HG02943 (cell line): ENCODE results near the gene ADPRM.
"Not testable (repeated sequence)": the region's sequence is repeated elsewhere in the genome, so short reads cannot be mapped to it uniquely, and the experiment has no call there.

Source experiments
- ATAC-seq: cut with Tn5 transposase; IDR thresholded peaks from one replicate; pipeline ENCODE4 v1.9.1; 2021; ENCODE audit warnings: mild to moderate bottlenecking, low read depth, moderate library complexity; ENCODE audit not compliant: unreplicated experiment

The ADPRM gene

DNA sequence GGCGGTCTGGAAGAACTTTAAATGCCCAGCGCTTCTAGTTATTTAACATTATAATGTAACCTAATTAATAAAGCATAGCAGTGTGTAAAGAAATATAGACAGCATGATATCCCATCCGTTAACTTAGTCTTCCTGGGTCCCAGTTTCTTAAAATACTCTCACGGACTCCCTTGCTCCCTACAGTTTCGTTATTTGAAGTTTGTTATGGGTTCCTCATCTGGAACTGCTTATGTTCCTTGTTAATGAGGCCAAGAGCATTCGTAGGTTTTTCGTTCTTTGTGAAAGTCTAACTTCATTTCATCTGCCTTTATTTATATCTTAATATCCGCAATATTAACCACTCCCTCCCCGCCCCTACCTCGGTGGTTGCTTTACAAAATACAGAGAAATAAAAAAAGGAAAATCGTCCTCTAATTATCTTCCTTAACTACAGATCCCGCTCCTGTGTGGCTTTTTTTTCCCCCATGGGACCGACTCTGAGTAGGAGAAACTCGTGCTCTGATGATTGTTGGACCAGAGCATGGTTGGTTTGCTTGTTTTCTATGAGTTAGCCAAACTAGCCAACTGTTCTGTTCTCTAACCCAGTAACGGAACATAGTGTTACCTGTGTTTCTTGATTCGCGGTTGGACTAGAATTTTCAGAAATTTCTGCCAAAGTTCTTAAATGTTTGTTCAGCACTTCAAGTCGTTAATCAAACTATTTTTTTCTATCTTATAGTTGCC lies 863 bp downstream of the ADPRM start:
- no peak for ATAC-seq

DNA sequence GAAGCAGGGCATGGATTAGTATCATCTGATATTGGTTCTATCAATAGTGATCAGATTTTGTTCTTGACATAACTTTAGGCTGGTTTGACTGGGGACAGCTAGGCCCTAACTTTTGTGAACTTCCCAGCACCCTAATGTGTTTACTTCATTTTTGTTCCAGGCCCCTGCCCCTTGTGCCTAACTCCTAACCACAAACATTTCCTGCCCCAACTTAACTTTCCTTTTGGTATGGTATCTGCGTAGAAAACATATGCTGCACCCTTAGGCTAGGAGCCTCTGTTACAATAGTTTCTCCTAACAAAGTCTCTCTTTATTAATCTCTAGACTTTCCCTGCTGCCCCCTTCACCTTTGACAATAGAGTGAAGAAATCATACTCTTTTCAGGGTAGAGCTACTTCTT lies 2.5 kb downstream of the ADPRM start:
- ATAC-seq, result no peak

DNA sequence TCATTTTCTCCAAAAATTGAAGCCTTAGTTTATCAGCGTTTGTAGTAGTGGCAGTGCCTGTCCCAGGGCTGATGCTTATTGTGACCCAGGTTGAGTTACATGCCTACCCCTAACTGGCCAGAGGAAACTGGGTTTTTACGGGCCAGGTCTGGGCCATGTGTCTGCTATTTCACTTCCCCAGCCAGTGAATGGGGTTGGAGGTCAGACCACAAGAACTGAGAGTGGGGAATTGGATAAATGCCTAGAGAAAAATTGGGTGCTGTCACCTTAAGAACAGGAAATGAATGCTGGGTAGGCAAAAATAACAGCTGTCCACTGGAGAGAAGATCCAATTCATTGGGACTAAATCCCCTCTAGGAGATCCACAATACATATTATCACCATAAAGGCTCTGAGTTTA lies 5.2 kb downstream of the ADPRM start:
- no peak for ATAC-seq

DNA sequence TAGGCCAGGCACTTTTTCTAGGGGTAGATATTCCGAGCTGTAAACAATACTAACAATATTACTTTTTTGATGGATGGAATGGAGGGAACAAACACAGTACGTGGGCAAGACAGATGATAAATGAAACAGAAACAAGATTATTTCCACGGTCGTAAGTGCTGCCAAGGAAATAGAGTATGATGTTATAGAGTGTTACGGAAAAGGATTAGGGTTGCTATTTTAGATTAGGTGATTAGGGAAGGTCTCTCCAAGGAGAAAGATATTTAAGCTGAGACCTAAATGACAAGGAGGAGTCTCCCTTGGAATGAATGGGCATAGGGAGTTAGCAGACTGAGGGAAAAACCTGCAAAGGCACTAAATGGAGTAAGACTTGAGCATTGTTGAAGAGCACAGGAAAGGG lies 8.3 kb downstream of the ADPRM start:
- no peak for ATAC-seq

DNA sequence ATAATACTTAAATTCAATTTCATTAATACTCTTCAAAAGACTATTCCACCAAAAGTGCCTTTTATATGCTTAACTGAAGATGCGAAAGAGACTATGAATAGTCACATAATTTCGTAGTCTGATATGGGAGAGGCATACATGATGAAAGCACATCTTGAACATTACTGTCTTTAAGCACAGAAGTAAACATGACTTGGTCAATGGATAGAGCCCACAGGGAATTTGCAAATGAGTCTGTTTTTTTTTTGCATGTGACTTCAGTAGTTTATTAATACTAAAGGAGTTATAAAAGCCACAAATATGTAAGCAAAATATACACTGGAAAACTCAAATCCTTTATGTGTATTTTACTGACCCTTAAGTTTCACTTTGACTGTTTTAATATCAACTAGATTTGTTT lies 15.9 kb downstream of the ADPRM start:
- no peak for ATAC-seq

DNA sequence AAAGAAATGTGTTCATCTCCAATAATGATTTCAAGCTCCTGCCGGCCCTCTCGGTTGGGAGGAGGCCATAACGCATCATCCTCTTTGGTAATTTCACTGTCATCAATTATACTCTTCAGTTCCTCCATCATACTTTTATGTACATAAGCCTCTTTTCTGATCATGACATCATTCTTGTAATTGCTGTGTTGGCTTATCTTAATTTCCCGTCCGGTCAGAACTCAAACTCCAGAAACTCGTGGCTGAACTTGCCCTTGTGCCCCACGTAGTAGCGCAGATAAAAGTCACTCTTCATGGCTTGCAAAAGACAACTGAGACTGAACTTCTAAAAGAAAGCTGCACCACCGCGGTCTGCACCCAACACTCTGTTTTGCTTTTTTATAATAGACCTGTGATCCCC lies 18.8 kb downstream of the ADPRM start:
- ATAC-seq, result no peak

DNA sequence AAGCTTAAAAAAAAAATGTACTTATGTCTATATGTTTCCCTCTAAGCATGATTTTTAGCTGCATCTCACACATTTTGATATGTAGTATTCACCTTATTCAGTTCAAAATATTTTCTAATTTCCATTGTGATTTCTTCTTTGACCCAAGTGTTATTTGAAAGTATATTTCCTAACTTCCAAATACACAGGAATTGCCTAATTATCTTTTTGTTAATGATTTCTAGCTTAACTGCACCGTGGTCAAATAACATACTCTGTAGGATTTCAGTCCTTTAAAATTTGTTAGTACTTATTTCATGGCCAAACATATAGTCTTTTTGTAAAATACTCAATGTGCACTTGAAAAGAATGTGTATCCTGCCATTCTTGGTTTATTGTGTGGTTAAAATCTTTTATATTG lies 21.2 kb downstream of the ADPRM start:
- no peak for ATAC-seq

DNA sequence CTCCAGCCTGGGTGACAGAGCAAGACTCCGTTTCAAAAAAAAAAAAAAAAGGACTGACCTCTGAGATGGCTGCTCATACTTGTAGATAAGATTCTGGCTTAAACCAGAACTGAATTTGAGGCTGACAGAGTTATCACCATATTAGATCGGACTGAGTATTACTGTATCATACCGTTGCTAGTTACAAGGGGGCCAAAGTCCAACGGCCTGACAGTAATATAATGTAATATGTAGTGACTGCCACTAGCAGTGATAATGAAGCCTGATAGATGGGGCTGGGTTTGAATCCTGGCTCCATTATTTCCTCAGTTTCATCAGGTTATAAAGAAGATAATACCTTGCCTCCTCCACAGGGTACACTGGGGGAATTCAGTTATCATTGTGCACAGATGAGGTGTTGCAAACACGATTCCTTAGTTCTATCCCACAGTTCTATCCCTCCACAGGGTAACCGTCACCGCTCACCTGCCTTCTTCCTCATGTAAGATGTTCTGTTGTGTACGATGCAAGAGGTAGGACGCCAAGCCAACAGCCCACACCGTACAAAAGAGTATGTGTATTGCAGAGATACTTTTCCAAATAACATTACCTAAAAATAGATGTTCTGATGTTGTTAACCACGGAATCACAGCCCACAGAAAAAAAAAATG lies 27.3 kb downstream of the ADPRM start:
- ATAC-seq, result no peak

DNA sequence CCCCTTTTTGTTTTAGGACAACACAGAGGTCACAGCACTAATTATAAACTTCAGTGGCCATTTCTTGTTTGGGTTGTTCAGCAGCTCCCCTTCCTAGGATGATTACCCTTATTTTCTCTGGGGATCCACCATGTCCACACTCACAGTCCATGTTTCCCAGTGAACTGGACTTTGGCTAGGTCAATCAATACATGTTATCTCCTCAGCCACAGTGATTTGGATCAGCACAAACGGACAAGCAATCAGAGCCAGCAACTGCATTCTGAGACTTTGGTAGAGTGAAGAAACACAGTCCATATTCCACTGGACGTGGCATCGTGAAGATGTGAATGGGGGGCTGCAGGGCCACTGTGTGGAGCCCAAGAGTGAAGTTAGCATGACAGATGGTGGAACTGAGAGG lies 27.9 kb downstream of the ADPRM start:
- no peak for ATAC-seq

DNA sequence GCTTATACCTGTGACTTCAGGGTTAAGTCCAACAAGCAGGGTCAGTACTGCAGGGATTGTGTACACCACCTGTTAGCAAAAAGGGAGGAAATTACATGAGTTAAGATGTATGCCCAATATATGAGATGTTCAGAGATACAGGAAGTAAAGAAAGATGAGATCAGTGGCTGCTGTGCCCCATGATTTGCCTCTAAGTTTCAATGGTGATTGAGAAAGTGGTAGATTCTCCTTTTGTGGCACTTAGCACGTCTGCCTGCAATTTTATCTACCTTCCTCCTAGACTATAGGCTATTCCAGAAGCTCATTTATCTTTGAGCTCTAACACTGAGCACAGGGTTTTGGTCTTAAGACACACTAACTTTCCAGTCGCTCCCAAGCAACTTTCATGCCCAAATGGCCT lies 28.8 kb downstream of the ADPRM start:
- no peak for ATAC-seq

DNA sequence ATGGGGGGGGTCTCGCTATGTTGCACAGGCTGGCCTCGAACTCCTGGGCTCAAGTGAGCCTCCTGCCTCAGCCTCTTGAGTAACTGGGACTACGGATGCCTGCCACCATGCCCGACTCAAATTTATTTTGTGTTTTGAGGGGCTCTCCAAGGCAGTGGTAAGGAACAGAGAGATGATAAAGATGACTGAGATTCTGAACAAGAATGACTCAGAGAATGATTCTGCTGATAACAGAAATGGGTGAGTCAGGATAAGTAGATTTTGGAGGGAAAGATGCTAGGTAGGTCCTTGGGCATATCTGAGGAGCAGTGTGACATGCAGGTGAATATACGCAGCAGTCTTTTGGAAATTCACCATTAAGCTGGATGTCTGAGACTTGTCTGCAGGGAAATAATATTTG lies 29.8 kb downstream of the ADPRM start:
- no peak for ATAC-seq

DNA sequence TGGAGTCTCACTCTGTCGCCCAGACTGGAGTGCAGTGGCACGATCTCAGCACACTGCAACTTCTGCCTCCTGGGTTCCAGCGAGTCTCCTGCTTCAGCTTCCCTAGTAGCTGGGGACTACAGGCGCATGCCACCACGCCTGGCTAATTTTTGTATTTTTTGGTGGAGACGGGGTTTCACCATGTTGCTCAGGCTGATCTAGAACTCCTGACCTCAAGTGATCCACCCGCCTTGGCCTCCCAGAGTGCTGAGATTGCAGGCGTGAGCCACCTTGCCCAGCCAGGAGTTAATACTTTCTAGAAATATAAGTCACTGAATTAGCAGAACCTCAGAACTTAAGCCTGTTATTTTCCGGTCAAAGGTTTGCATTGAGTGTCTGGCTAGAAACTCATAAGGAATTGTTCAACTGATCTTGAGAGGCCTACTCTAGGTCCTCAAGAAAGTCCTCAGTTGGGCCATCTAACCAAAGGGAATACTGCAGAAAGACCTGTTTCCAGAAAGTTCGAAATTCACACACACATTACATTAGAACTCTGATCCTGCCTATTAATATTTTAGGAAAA lies 31.0 kb downstream of the ADPRM start:
- ATAC-seq, result no peak

DNA sequence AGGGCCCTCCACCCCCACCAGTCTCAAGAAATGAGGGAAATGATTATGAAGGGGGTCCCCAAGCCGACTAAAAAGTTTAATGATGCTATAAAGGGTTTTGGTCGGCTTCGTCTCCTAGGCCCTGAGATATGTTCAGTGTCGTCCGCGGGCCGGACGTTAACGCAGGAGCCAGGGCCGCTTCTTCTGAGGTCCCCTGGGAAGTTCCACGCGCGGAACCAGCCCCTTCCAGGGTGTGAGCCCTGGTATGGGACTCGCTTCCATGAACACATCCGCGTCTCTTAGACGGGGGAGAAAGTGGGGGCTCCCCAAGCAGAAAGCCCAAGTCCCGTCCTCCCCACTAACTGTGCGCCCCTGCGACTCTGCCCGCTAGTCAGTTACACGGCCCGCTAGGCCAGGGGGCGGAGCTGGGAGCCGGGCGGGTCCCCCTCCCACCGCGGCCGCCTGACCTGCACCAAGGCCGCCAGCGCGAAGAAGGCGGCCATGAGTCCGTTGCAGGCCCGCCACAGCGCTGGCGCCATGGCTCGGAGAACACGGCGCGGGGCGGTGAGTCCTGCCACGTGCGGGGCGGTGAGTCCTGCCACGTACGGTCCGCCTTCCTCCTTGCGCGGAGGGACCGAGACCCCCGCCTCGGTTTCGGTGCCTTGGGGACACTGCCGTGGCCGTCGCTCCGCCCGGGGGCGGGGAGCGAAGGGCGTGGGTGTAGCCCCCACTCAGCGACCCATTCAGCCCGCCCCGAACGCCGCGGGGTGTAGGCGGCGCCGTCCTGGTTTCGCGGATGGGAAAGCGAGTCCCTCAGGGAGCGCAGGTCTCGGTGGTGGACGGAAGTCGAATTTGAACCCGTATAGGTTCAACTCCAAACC lies 32.2 kb downstream of the ADPRM start, which contains the start of gene TMEM220:
TMEM220 (minus strand) TSS at position 690 of the 860 bp plus-strand sequence; CDS start at position 518, 172 bp downstream.
- peak; percentile 68 for ATAC-seq

DNA sequence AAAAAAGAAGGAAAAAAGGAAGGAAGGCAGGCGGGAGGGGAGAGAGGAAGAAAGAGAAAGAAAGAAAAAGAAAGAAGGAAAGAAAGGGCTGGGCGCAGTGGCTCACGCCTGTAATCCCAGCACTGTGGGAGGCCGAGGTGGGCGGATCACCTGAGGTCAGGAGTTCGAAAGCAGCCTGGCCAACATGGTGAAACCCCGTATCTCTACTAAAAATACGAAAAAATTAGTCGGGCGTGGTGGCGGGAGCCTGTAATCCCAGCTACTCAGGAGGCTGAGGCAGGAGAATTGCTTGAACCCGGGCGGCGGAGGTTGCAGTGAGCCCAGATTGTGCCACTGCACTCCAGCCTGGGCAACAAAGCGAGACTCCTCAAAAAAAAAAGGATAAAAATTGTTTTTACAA lies 32.9 kb downstream of the ADPRM start:
- not testable (repeated sequence) for ATAC-seq

DNA sequence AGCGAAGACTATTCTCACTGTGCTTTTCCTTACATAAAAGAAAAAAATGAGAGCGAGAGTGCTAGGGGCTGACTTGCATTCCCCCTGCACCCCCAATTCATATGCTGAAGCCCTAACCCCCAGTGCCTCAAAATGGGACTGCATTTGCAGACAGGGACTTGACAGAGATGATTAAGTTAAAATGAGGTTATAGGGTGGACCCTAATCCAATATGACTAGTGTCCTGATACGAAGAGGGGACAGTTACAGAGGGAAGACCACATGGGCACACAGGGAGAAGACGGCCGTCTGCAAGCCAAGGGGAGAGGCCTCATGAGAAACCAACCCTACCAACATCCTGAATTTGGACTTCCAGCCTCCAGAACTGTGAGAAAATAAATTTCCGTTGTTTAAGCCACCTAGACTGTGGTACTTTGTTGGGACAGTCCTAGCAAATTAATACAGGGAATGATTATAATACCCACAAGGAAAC lies 34.0 kb downstream of the ADPRM start:
- ATAC-seq, result no peak

DNA sequence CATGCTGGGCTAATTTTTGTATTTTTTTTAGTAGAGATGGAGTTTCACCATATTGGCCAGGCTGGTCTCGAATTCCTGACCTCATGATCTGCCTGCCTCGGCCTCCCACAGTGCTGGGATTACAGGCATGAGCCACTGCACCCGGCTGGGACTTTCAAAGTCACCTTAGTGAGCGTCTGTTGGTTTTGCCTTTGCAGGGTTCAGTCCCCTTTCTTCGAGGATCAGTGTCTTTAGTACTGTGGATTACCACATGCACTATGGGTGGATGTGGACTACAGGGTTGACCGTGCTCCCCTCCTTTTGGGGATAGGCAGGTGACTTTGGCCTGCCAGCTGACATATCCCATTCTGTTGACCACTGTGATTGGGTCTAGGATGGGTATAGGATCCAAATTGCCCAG lies 34.7 kb downstream of the ADPRM start:
- ATAC-seq, result not testable (repeated sequence)

DNA sequence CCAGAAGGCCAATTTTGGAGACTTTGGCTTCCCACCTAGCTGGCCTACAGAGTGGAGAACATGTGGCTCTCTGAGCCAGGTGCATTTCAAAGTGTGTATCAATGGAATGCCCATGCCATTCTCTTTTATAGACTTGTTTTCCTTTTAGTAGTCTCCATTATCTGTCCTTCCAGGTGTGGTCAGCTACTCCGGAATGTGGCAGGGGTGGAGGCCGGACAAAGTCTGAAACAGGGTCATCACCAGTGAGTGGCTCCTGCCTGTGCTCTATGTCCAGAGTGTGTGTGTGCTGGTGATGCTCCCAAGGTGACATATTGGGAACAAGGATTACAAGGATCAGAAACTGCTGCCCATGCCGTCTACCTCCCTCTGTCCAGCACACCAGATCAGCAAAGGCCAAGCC lies 36.3 kb downstream of the ADPRM start:
- no peak for ATAC-seq

DNA sequence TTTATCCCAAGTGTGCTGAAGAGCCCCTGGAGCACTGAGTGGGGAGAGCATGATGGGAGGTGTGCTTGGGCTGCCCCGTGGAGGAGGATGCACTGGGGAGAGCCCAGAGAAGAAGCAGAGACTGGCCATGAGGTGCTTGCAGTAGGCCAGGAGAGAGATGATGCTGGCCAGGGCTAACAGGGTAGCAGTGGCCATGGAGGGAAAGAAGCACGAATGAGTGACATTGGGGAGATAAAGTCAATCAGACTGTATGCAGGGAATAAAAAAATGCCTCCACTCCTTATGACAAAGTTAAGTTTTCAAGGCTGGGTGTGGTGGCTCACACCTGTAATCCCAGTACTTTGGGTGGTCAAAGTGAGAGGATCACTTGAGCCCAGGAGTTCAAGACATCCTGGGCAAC lies 37.9 kb downstream of the ADPRM start:
- no peak for ATAC-seq

DNA sequence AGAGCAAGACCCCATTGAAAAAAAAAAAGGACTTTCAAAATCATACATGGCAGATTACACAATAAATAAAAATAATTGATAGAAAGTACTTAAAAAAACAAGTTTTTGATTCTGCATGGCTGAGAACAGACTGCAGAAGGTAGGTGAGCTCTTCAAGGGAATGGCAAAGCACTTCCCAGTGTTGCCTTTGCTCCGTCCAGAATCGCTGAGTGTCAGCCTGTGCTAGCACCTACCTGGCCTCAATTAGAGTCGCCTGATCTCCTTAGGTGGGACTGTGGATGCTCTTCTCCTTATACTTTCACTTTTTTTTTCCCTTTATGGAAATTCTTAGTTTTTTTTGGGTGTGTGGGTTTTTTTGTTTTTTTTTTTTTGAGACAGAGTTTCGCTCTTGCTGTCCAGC lies 38.4 kb downstream of the ADPRM start:
- no peak for ATAC-seq

DNA sequence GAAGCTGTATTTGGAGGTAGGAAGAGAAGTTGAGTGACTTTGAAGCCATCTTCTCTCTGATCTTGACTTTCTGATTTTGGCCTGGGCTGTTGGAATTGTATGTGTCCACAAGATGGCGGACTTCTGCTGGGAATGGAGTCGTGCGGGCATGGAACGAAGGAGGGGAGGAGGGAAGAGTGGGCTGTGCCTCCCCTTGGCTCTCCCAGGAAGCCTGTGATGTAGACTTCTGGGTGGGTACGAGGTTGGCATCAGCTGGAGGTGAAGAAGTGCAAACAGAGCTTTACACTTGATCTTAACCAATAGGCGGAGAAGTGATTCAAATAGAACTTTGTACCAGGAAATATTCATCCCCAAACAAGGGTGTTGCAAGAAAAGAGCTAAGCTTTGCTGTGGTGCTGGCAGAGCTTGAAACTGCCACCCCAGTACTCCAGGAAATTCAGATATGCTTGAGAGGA lies 39.8 kb downstream of the ADPRM start:
- ATAC-seq, result no peak

DNA sequence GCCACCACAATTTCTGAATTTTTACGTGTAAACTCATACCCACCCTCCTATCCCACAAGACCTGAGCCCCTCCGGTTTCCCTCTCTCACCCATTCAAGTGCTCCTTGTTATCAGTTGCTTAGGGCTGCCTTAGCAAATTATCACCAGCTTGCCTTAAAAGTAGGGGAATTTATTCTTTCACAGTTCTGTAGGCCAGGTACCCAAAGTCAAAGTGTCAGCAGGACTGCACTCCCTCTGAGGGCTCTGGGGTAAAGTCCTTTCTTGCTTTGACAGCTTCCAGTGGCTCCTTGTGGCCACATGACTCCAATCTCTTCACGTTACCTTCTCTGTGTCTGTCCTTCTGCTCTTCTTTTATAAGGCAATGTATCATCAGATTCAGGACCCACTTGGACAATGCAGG lies 40.3 kb downstream of the ADPRM start:
- ATAC-seq, result no peak
